ENCODE measurements around the gene ABLIM2.

ABLIM2 gene

DNA sequence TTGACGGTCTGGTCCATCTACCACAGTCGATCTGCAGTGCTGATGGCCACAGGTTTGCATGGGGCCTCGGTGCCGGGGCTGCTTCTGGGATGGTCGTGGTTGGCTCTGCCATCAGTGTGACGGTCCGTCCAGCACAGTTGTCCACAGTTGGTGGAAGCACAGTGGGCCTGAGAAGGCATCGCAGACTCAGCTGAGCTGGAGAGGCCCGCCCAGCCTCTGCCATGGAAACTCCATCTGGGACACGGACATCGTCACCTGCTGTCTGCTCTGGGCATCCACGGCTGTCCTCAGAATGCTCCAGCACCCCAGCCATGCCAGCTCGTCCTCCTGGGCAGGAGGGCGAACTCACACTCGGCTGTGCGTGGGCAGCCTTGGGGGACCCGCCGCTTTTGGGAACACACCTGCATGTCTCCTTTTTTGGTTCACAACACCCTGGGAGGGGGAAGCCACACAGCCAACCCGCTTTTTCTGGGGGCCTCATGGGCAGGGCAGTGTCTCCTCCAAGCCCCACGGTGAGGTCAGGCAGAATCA lies 33.0 kb downstream of the ABLIM2 start:
- TF ChIP-seq ZNF565 (CRISPR knock-in tag; conservative IDR thresholded peaks at IDR 0.05; ENCODE audit: low read depth) = no peak
- TF ChIP-seq, protein P1, sequence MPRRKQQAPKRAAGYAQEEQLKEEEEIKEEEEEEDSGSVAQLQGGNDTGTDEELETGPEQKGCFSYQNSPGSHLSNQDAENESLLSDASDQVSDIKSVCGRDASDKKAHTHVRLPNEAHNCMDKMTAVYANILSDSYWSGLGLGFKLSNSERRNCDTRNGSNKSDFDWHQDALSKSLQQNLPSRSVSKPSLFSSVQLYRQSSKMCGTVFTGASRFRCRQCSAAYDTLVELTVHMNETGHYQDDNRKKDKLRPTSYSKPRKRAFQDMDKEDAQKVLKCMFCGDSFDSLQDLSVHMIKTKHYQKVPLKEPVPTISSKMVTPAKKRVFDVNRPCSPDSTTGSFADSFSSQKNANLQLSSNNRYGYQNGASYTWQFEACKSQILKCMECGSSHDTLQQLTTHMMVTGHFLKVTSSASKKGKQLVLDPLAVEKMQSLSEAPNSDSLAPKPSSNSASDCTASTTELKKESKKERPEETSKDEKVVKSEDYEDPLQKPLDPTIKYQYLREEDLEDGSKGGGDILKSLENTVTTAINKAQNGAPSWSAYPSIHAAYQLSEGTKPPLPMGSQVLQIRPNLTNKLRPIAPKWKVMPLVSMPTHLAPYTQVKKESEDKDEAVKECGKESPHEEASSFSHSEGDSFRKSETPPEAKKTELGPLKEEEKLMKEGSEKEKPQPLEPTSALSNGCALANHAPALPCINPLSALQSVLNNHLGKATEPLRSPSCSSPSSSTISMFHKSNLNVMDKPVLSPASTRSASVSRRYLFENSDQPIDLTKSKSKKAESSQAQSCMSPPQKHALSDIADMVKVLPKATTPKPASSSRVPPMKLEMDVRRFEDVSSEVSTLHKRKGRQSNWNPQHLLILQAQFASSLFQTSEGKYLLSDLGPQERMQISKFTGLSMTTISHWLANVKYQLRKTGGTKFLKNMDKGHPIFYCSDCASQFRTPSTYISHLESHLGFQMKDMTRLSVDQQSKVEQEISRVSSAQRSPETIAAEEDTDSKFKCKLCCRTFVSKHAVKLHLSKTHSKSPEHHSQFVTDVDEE (CRISPR knock-in tag; IDR thresholded peaks at IDR 0.05) = no peak
- TF ChIP-seq, protein P2, sequence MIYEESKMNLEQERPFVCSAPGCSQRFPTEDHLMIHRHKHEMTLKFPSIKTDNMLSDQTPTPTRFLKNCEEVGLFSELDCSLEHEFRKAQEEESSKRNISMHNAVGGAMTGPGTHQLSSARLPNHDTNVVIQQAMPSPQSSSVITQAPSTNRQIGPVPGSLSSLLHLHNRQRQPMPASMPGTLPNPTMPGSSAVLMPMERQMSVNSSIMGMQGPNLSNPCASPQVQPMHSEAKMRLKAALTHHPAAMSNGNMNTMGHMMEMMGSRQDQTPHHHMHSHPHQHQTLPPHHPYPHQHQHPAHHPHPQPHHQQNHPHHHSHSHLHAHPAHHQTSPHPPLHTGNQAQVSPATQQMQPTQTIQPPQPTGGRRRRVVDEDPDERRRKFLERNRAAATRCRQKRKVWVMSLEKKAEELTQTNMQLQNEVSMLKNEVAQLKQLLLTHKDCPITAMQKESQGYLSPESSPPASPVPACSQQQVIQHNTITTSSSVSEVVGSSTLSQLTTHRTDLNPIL (CRISPR knock-in tag; IDR thresholded peaks at IDR 0.05; ENCODE audit: low read depth) = no peak
- TF ChIP-seq ZC3H10 (CRISPR knock-in tag; IDR thresholded peaks at IDR 0.05) = no peak
- no peak for TF ChIP-seq RARB (CRISPR knock-in tag; IDR thresholded peaks at IDR 0.05)
- TF ChIP-seq GLIS3 (CRISPR knock-in tag; IDR thresholded peaks at IDR 0.05) = no peak
- no peak for TF ChIP-seq CSDC2 (CRISPR knock-in tag; IDR thresholded peaks at IDR 0.05)
- TF ChIP-seq ZNF70 (CRISPR knock-in tag; IDR thresholded peaks at IDR 0.05) = no peak
- no peak for TF ChIP-seq ZFP30 (CRISPR knock-in tag; IDR thresholded peaks at IDR 0.05)
- no peak for TF ChIP-seq SNAI2 (CRISPR knock-in tag; IDR thresholded peaks at IDR 0.05)
- ATAC-seq = no peak

DNA sequence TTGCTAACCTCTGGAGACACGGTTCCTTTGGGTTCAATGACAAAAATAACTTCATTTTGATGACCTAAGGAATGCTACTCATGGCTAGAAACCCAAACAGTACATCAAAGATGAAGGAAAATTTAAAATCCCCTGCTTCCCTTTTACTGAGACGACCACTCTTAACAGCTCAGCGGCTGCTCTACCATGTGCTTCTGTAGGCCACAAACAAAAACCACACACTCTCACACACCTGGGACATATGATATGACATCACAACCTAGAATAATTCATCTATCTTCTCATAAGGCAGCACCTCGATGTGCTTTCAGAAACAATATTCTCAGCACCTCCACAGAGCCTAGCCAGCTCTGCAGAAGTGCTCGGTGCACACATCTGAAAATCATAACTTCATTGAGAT lies 34.7 kb downstream of the ABLIM2 start:
- ATAC-seq = no peak
- TF ChIP-seq, protein P1 (CRISPR knock-in tag; IDR thresholded peaks at IDR 0.05) = no peak
- TF ChIP-seq, protein P3, sequence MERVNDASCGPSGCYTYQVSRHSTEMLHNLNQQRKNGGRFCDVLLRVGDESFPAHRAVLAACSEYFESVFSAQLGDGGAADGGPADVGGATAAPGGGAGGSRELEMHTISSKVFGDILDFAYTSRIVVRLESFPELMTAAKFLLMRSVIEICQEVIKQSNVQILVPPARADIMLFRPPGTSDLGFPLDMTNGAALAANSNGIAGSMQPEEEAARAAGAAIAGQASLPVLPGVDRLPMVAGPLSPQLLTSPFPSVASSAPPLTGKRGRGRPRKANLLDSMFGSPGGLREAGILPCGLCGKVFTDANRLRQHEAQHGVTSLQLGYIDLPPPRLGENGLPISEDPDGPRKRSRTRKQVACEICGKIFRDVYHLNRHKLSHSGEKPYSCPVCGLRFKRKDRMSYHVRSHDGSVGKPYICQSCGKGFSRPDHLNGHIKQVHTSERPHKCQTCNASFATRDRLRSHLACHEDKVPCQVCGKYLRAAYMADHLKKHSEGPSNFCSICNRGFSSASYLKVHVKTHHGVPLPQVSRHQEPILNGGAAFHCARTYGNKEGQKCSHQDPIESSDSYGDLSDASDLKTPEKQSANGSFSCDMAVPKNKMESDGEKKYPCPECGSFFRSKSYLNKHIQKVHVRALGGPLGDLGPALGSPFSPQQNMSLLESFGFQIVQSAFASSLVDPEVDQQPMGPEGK (CRISPR knock-in tag; IDR thresholded peaks at IDR 0.05; ENCODE audit: borderline replicate concordance) = no peak
- no peak for TF ChIP-seq ESRRG (CRISPR knock-in tag; IDR thresholded peaks at IDR 0.05)
- TF ChIP-seq ARNTL (CRISPR knock-in tag; IDR thresholded peaks at IDR 0.05; ENCODE audit: borderline replicate concordance, low read depth) = no peak
- TF ChIP-seq TCF4 (CRISPR knock-in tag; IDR thresholded peaks at IDR 0.05; ENCODE audit: borderline replicate concordance) = no peak
- TF ChIP-seq, protein P2 (CRISPR knock-in tag; IDR thresholded peaks at IDR 0.05; ENCODE audit: low read depth) = no peak
- no peak for TF ChIP-seq SNAI2 (CRISPR knock-in tag; IDR thresholded peaks at IDR 0.05)
- no peak for TF ChIP-seq ZNF565 (CRISPR knock-in tag; conservative IDR thresholded peaks at IDR 0.05; ENCODE audit: low read depth)
- TF ChIP-seq, protein P4, sequence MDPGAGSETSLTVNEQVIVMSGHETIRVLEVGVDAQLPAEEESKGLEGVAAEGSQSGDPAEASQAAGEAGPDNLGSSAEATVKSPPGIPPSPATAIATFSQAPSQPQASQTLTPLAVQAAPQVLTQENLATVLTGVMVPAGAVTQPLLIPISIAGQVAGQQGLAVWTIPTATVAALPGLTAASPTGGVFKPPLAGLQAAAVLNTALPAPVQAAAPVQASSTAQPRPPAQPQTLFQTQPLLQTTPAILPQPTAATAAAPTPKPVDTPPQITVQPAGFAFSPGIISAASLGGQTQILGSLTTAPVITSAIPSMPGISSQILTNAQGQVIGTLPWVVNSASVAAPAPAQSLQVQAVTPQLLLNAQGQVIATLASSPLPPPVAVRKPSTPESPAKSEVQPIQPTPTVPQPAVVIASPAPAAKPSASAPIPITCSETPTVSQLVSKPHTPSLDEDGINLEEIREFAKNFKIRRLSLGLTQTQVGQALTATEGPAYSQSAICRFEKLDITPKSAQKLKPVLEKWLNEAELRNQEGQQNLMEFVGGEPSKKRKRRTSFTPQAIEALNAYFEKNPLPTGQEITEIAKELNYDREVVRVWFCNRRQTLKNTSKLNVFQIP (CRISPR knock-in tag; IDR thresholded peaks at IDR 0.05; ENCODE audit: borderline replicate concordance, low read depth) = no peak
- TF ChIP-seq, protein P5, sequence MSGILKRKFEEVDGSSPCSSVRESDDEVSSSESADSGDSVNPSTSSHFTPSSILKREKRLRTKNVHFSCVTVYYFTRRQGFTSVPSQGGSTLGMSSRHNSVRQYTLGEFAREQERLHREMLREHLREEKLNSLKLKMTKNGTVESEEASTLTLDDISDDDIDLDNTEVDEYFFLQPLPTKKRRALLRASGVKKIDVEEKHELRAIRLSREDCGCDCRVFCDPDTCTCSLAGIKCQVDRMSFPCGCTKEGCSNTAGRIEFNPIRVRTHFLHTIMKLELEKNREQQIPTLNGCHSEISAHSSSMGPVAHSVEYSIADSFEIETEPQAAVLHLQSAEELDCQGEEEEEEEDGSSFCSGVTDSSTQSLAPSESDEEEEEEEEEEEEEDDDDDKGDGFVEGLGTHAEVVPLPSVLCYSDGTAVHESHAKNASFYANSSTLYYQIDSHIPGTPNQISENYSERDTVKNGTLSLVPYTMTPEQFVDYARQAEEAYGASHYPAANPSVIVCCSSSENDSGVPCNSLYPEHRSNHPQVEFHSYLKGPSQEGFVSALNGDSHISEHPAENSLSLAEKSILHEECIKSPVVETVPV (CRISPR knock-in tag; IDR thresholded peaks at IDR 0.05) = no peak
- no peak for TF ChIP-seq TOX (CRISPR knock-in tag; IDR thresholded peaks at IDR 0.05; ENCODE audit: borderline replicate concordance)
- TF ChIP-seq BACH2 (CRISPR knock-in tag; IDR thresholded peaks at IDR 0.05; ENCODE audit: borderline replicate concordance) = no peak

All from SK-N-SH treated with all-trans-retinoic acid at 6 μM for 48 hours (cell line).